K562 (cell line): ENCODE results near the gene TRPM4. TPM values are rescaled to one million over a fixed set of nuclear protein-coding genes. Genes with fewer than 3 reads are reported as not detected.

Source experiments
- CBX2 ChIP-seq: fragments of 200-600 bp; sonication (generic); IDR thresholded peaks from one replicate; pipeline ENCODE4 v1.6.1; 2012; ENCODE audit warnings: mild to moderate bottlenecking, low read length, inconsistent platforms; ENCODE audit not compliant: insufficient read depth, poor library complexity, severe bottlenecking
- CTBP1 ChIP-seq: fragments of 450-650 bp; IDR thresholded peaks from 2 replicates; pipeline ENCODE4 v1.6.1; 2016; ENCODE audit warnings: borderline replicate concordance
- DDX20 ChIP-seq: fragments of 450-650 bp; IDR thresholded peaks from 2 replicates; pipeline ENCODE4 v1.6.1; 2016; ENCODE audit warnings: missing genetic modification characterization, low read depth, mild to moderate bottlenecking, missing compliant biosample characterization, moderate library complexity
- DMBX1 ChIP-seq: fragments of 250-450 bp; sonication (Bioruptor Pico); IDR thresholded peaks from 2 replicates; pipeline ENCODE4 v1.8.0; 2022; ENCODE audit warnings: inconsistent platforms, mild to moderate bottlenecking, moderate library complexity, borderline replicate concordance
- DNMT1 ChIP-seq: fragments of 450-650 bp; IDR thresholded peaks from 2 replicates; pipeline ENCODE4 v1.6.1; 2016; ENCODE audit warnings: antibody characterized with exemption, mild to moderate bottlenecking
- E2F6 ChIP-seq, 2 experiments: IDR thresholded peaks; 2 replicates each; pipeline ENCODE4 v1.6.1; 2011; ENCODE audit warnings: borderline replicate concordance in 1 of 2, control low read depth in 1 of 2, low read depth in 1 of 2, low read length in 1 of 2, mild to moderate bottlenecking in 1 of 2, mixed read lengths in 1 of 2, moderate library complexity in 1 of 2; ENCODE audit not compliant: insufficient read depth in 1 of 2, insufficient read length in 1 of 2, poor library complexity in 1 of 2, severe bottlenecking in 1 of 2; ENCODE audit errors: extremely low read depth in 1 of 2
- ETV6 ChIP-seq, 3 experiments: fragments of 150-350 bp in 1 of 3; sonication (generic) in 1 of 3; formaldehyde crosslinking in 1 of 3; IDR thresholded peaks; 2 replicates each; pipeline versions ENCODE4 v1.6.1 to v1.8.0; 2014 to 2022; ENCODE audit warnings: borderline replicate concordance in 2 of 3, low read depth in 2 of 3, antibody characterized with exemption in 1 of 3, low read length in 1 of 3, mild to moderate bottlenecking in 1 of 3, missing genetic modification reagents in 1 of 3
- FOXJ2 ChIP-seq: fragments of 200-800 bp; sonication (Bioruptor generic); IDR thresholded peaks from 2 replicates; pipeline ENCODE4 v1.6.1; 2016; ENCODE audit warnings: missing genetic modification characterization, missing compliant biosample characterization
- GTF2F1 ChIP-seq: IDR thresholded peaks from 2 replicates; pipeline ENCODE4 v1.6.1; 2011; ENCODE audit warnings: low read depth, low read length, improper control_type of control experiment
- HLTF ChIP-seq: fragments of 450-650 bp; IDR thresholded peaks from 2 replicates; pipeline ENCODE4 v1.6.1; 2016
- IRF9 ChIP-seq: fragments of 450-650 bp; IDR thresholded peaks from 2 replicates; pipeline ENCODE4 v1.6.1; 2016; ENCODE audit warnings: missing biosample characterization, missing genetic modification characterization
- MIER1 ChIP-seq: fragments of 450-650 bp; IDR thresholded peaks from 2 replicates; pipeline ENCODE4 v1.6.1; 2016; ENCODE audit warnings: antibody characterized with exemption, mild to moderate bottlenecking, low read depth
- NBN ChIP-seq: fragments of 450-650 bp; IDR thresholded peaks from 2 replicates; pipeline ENCODE4 v1.6.1; 2016; ENCODE audit warnings: low read depth, mild to moderate bottlenecking
- POLR2A ChIP-seq: fragments of 450-650 bp; conservative IDR thresholded peaks from 2 replicates; pipeline ENCODE4 v1.6.1; 2016
- XRCC5 ChIP-seq: fragments of 200-400 bp; formaldehyde crosslinking; IDR thresholded peaks from 2 replicates; pipeline ENCODE4 v1.6.1; 2017; ENCODE audit warnings: low read depth, mild to moderate bottlenecking, low read length
- ZNF124 ChIP-seq: sonication (generic); formaldehyde crosslinking; IDR thresholded peaks from 2 replicates; pipeline ENCODE4 v1.8.1; 2022; ENCODE audit warnings: missing genetic modification reagents
- ZNF143 ChIP-seq: sonication (generic); formaldehyde crosslinking; IDR thresholded peaks from 2 replicates; pipeline ENCODE4 v1.9.0; 2022; ENCODE audit warnings: mild to moderate bottlenecking, missing genetic modification reagents
- ZNF324 ChIP-seq: fragments of 250-450 bp; sonication (Bioruptor Pico); IDR thresholded peaks from 2 replicates; pipeline ENCODE4 v1.4.0; 2020; ENCODE audit warnings: mild to moderate bottlenecking
- ZNF589 ChIP-seq: fragments of 200-800 bp; sonication (Bioruptor generic); IDR thresholded peaks from 2 replicates; pipeline ENCODE4 v1.6.1; 2016; ENCODE audit warnings: low read depth, missing genetic modification characterization, missing compliant biosample characterization
- ZNF592 ChIP-seq: fragments of 450-650 bp; IDR thresholded peaks from 2 replicates; pipeline ENCODE4 v1.6.1; 2017; ENCODE audit warnings: antibody characterized with exemption, mild to moderate bottlenecking
- ZNF644 ChIP-seq: fragments of 200-800 bp; sonication (Bioruptor generic); IDR thresholded peaks from 2 replicates; pipeline ENCODE4 v1.6.1; 2016; ENCODE audit warnings: low read depth, missing genetic modification characterization, missing compliant biosample characterization
- polyA plus RNA-seq, 8 experiments: library from polyadenylated mRNA; depleted of rRNA in 4 of 8; stranded (reverse) in 5 of 8; unstranded in 3 of 8; fragments of >200 nt; fragmentation: Nextera tagmentation in 2 of 8; fragmentation: Illumina TruSeq in 1 of 8; extraction: Ambion mirVana in 2 of 8; extraction: Trizol in 1 of 8; gene quantifications; 2 replicates each; pipeline versions ENCODE4 v1.2.1 to v1.2.3, GENCODE V29; 2011 to 2014; ENCODE audit warnings: inconsistent platforms in 1 of 8, missing spikeins in 1 of 8
- total RNA-seq, 7 experiments: library from RNA; depleted of rRNA in 6 of 7; stranded (reverse); fragments of >200 nt in 6 of 7; fragmentation: Illumina TruSeq in 2 of 7; extraction: Trizol in 2 of 7; gene quantifications; 2 replicates each; pipeline versions ENCODE4 v1.2.1 to v1.2.3, GENCODE V29; 2011 to 2021; ENCODE audit warnings: low replicate concordance in 1 of 7

Gene TRPM4
- total and polyA plus RNA-seq, 9 of the 15 experiments (the other 6 are each of a cell fraction or from before 2014, with no cell fraction given) = 6.5 to 45.4 (median 15.2) TPM

GRCh38 chr19:49113762-49114629, 43.6 kb upstream of the TRPM4 start, which contains the start of gene LIN7B (continued):
- TF ChIP-seq ZNF324 (no peak), ZNF592 (peak; percentile 87), DMBX1 (CRISPR knock-in tag) (peak; percentile 57; the same call in 1 of the 2 replicates), ZNF124 (no peak), IRF9 (tag) (no peak), POLR2A (peak; percentile 47; the same call in 1 of the 2 replicates), FOXJ2 (tag) (no peak), CBX2 (no peak), GTF2F1 (no peak), ZNF143 (no peak; the same call in 1 of the 2 replicates), E2F6 (IDR thresholded peaks at IDR 0.05; ENCODE audit: borderline replicate concordance in 1 of 2, extremely low read depth in 1 of 2, insufficient read depth in 1 of 2, insufficient read length in 1 of 2, low read depth in 1 of 2, low read length in 1 of 2, poor library complexity in 1 of 2, severe bottlenecking in 1 of 2) (peak; percentile 81 to 94), ZNF589 (CRISPR knock-in tag) (no peak), ETV6 (IDR thresholded peaks at IDR 0.05; ENCODE audit: borderline replicate concordance in 1 of 2, low read depth in 2 of 2, low read length in 1 of 2) (no peak), ETV6 (CRISPR knock-in tag; IDR thresholded peaks at IDR 0.05; ENCODE audit: borderline replicate concordance) (no peak), MIER1 (0 out of 2 replicates have a peak, but pooled peaks have one; percentile 29), DDX20 (tag) (no peak), DNMT1 (peak; percentile 50; the same call in 1 of the 2 replicates), CTBP1 (peak; percentile 89), HLTF (no peak), NBN (peak; percentile 45; the same call in 1 of the 2 replicates), XRCC5 (0 out of 2 replicates have a peak, but pooled peaks have one; percentile 48), ZNF644 (tag) (no peak)
